ENCODE data around the gene SLC30A10.
"Not testable (repeated sequence)": the region's sequence is repeated elsewhere in the genome, so short reads cannot be mapped to it uniquely, and the experiment has no call there.

SLC30A10 gene

DNA sequence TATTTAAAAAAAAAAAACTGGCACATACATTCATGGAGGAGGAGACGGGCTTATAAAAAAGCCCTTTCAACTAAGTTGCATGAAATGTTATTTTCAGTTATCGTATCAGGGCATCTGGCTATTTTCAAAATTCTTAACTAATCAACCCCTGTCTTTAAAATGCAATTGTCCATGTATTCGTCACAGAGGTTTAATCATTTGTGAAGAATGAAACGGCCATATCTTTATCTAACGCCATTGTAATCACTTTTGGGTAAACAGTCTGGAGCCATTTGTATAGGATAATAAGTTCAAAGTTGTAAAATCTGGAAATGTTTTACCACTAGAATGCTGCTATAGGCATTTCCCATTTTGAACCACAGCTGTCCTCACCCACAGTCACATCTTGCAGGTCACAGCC, 30.4 kb downstream of the SLC30A10 start:
- H3K4me3 ChIP-seq (ENCODE audit: low read depth, low read length): no peak overlapping the region

DNA sequence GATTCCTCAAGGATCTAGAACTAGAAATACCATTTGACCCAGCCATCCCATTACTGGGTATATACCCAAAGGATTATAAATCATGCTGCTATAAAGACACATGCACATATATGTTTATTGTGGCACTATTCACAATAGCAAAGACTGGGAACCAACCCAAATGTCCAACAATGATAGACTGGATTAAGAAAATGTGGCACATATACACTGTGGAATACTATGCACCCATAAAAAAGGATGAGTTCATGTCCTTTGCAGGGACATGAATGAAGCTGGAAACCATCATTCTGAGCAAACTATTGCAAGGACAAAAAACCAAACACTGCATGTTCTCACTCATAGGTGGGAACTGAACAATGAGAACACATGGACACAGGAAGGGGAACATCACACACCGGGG, 36.1 kb downstream of the SLC30A10 start:
- not testable (repeated sequence) for H3K4me3 ChIP-seq (ENCODE audit: low read depth, low read length)

DNA sequence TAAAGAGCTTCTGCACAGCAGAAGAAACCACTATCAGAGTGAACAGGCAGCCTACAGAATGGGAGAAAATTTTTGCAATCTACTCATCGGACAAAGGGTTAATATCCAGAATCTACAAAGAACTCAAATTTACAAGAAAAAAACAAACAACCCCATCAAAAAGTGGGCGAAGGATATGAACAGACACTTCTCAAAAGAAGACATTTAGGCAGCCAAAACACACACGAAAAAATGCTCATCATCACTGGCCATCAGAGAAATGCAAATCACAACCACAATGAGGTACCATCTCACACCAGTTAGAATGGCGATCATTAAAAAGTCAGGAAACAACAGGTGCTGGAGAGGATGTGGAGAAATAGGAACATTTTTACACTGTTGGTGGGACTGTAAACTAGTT, 36.5 kb downstream of the SLC30A10 start:
- H3K4me3 ChIP-seq (ENCODE audit: low read depth, low read length): not testable (repeated sequence)

DNA sequence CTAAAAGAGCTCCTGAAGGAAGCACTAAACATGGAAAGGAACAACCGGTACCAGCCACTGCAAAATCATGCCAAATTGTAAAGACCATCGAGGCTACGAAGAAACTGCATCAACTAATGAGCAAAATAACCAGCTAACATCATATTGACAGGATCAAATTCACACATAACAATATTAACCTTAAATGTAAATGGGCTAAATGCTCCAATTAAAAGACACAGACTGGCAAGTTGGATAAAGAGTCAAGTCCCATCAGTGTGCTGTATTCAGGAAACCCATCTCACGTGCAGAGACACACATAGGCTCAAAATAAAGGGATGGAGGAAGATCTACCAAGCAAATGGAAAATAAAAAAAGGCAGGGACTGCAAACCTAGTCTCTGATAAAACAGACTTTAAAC, 39.7 kb downstream of the SLC30A10 start:
- not testable (repeated sequence) for H3K4me3 ChIP-seq (ENCODE audit: low read depth, low read length)

DNA sequence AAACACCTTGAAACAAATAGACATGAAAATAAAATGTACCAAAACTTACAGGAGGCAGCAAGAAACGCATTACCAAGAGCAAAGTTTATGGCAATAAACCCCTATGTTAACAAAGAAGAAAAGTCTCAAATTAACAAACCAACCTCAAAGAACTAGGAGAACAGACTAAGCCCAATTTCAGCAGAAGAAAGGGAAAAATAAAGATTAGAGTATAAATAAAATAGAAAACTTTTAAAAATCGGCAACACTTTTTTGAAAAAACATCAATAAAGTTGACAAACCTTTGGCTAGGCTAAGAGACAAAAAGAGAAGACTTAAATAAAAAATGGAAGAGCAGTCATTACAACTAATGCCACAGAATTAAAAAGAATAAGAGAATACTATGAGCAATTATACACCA, 42.7 kb downstream of the SLC30A10 start:
- H3K4me3 ChIP-seq (ENCODE audit: low read depth, low read length): no peak overlapping the region

DNA sequence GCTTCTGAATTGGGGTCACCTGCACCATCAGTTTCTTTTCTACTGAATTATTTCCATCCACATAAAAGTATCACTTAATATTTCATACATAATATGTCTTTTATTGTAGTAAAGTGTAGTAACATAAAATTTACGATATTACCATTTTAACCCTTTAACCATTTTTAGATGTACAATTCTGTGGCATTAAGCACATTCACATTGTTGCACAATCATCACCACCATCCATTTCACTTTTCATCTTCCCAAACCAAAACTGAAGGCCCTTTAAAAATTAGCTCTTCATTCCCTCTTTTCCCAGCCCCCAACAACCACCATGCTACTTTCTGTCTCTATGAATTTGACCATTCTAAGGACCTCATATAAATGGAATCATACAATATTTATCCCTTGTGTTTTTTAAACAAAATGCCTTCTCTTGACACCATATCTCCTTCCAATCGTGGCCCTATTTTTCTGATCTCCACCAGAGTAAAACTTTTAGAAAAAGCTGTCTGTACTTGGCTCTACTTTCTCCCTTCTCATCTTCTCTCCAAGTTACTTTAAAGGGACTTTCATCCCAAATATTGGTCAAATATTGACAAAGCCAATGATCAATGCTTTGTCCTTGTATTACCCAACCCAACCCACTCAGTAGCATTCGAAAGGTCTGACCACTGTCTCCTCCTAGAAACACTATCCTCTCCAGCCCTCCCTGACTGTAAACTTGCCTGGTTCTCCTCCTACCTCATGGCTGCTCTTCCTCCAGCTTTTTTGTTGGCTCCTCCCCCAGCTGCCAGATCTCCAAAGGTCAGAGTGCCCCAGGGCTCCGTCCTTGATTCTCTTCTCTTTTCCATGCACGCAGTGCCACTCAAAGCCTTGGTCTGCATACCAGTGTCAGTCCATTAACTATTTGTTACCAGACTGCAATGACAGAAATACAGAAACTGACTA, 44.7 kb downstream of the SLC30A10 start:
- H3K4me3 ChIP-seq (ENCODE audit: low read depth, low read length): no peak overlapping the region

DNA sequence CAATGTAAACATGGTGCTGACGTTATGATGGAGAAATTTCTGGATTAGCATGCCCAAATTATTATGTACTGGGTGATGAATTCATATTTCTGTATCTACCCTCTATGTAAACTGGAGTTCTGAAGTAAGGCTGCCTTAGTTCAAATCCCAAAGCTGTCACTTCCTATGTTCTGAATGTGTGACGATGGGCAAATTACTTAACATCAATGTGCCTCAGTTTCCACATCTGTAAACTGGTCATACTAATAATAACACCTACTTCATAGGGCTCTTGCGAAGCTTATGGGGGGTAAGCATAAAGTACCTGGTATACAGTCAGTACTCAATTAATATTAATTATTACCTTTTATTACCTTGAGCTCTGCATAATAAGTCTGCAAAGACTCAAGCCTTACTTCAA, 45.6 kb downstream of the SLC30A10 start:
- no peak overlapping the region for H3K4me3 ChIP-seq (ENCODE audit: low read depth, low read length)

DNA sequence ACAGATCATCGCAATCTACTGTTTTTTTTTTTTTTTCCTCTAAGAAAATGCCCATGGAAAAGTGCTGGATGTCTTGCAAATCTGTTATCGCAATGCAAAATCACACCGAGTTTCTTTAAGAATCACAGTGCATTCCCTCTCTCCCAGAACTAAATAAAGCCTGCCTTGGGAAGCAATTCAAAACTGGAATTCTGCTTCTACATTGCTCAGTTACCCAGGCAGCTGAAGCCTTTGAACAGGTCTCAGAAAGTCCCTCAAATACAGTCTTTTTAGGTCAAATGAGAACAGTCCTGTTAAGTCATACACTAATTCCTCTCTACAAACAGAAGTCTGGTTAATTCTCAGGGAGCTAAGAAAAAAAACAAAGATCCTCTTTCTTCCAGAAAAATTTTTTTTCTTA, 46.3 kb downstream of the SLC30A10 start:
- no peak overlapping the region for H3K4me3 ChIP-seq (ENCODE audit: low read depth, low read length)

DNA sequence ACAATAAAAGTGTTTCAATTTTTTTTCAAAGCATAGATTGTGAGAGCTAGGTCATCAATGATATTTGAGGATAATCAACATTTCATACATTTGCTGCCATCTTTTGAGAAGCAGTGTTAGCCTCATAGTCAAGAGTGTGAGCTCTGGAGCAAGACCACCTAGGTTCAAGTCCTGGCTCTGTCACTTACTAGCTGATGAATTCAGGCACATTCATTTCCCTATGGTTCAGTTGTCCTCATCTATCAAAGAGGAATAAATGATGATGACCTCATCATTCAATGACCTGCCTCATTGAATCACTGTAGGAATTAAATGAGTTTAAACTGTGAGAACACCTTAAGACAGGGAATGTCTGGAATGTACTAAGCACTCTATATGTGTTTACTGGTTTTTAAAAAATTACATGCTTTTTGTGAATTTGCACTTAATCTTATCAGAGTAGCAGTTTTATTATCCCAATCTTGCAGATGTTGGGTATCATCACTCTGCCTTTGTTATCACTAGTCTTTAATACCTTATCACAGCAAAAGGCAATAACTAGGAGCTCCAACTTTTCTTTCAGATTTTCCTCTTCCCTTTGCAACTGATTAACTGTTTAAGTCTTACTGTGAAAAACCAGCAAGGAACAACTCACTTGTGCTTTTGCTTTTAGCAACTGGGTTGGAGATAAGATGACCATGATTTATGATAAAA, 47.4 kb downstream of the SLC30A10 start:
- H3K4me3 ChIP-seq (ENCODE audit: low read depth, low read length): no peak overlapping the region

DNA sequence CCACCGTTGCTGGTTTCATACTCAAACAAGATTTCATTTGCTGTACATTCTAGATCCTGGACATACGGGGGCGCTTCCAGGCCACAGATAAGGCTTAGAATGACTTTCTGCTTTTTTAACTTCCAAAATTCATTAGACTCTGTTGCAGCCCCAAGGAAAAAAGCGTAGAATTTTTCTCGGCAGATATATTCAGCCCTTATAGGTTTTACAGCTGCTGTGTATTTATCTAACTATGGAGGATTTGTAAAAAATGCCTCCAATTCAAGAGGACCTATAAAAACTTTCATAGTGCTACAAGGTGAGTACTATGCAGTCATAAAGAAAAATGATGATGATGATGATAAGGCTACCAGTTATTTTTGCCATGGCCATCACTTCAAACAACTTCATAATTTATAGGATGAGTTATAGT, 51.6 kb downstream of the SLC30A10 start:
- H3K4me3 ChIP-seq (ENCODE audit: low read depth, low read length): no peak overlapping the region

DNA sequence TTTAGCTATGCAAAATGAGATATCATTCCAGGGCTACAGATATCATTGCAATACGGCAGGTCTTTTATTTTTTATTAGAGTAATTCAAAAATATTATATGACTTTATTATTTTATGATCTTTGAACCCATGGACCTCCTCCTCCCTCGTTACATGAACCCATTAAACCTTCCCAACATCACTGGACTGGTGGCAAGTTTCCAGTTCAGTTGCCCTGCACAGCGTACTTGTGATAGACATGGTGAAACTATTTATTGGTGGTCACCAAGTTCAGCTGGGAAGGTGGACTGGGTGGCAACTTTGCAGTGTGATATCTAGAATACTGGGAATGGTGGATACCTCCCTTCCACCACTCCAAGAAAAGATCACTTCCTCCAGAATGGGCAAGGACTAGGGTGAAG, 52.5 kb downstream of the SLC30A10 start:
- H3K4me3 ChIP-seq (ENCODE audit: low read depth, low read length): no peak overlapping the region

DNA sequence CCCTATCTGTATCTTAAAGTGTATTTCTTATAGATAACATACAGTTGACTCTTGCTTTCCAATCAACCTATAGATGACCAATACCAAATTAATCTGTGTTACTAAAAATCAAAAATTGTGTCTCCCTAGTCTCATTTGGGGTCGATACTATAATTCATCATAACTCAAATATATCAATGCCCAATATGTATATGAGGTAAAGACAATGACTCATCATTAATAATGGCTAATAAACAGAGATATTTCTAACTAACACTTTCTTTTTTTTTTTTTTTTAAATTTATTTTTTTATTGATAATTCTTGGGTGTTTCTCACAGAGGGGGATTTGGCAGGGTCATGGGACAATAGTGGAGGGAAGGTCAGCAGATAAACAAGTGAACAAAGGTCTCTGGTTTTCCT, 55.8 kb downstream of the SLC30A10 start:
- H3K4me3 ChIP-seq (ENCODE audit: low read depth, low read length): not testable (repeated sequence)

DNA sequence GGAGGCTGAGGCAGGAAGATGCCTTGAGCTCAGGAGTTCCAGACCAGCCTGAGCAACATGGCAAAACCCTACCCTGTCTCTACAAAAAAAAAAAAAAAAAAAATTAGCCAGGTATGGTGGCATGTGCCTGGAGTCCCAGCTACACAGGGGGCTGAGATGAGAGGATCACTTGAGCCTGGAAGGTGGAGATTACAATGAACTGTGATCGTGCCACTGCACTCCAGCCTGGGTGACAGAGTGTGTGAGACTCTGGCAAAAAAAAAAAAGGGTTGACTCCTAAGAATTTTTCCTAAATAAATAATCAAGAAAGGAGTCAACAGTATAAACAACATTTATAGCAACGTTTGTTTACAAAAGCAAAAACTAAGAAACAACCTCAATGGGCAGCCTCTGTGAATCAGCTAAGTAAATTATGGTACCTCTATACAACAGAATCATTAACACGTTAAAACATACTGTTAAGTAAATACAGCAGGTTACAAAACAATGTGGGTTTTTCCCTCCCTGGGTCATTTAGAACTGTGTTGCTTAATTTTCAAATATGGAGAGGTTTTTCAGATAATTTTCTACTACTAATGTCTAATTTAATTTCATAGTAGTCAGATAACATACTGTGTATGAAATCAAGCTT, 56.8 kb downstream of the SLC30A10 start:
- no peak overlapping the region for H3K4me3 ChIP-seq (ENCODE audit: low read depth, low read length)

DNA sequence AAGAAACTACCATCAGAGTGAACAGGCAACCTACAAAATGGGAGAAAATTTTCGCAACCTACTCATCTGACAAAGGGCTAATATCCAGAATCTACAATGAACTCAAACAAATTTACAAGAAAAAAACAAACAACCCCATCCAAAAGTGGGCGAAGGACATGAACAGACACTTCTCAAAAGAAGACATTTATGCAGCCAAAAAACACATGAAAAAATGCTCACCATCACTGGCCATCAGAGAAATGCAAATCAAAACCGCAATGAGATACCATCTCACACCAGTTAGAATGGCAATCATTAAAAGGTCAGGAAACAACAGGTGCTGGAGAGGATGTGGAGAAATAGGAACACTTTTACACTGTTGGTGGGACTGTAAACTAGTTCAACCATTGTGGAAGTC, 59.7 kb downstream of the SLC30A10 start:
- not testable (repeated sequence) for H3K4me3 ChIP-seq (ENCODE audit: low read depth, low read length)

Data from iPS-11a (cell line).